ENCODE data around the gene RALGAPA2. TPM values are rescaled to one million over a fixed set of nuclear protein-coding genes. Genes with fewer than 3 reads are reported as not detected.

The RALGAPA2 gene
- total RNA-seq, 1 donor from 2014 or later: 15.2 TPM

DNA sequence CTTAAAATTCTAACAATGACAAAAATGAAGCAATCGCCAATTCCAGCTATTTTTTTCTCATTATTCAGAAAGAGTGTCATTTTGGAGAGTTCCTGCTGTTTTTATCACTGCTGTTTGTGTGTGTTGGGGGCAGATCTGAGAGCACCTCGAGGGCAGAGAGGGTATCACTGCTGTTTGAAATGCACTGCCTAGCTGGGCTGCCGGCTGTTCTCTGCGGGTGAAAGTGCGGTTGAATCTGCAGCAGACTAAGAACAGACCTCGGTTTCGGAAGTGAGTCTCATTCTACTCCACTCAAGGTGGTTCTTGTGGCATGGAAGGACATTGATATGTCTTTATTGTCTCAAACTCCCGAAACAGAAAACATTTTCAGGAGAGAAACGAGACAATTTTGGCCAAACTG lies 326.3 kb downstream of the RALGAPA2 start:
- no peak overlapping the region for H3K27ac Mint-ChIP-seq (ENCODE audit: unreplicated experiment)
- no peak overlapping the region for H3K4me3 Mint-ChIP-seq (ENCODE audit: unreplicated experiment)
- peaks cover 17% of the 10 kb centered on the region for H3K27me3 Mint-ChIP-seq (ENCODE audit: unreplicated experiment)
- DNase-seq (ENCODE audit: extremely low spot score, unreplicated experiment): no peak
- H3K4me1 Mint-ChIP-seq (ENCODE audit: unreplicated experiment): no peaks in the 10 kb centered on the region
- no peaks in the 10 kb centered on the region for H3K36me3 Mint-ChIP-seq (ENCODE audit: unreplicated experiment)
- TF ChIP-seq, protein P1, sequence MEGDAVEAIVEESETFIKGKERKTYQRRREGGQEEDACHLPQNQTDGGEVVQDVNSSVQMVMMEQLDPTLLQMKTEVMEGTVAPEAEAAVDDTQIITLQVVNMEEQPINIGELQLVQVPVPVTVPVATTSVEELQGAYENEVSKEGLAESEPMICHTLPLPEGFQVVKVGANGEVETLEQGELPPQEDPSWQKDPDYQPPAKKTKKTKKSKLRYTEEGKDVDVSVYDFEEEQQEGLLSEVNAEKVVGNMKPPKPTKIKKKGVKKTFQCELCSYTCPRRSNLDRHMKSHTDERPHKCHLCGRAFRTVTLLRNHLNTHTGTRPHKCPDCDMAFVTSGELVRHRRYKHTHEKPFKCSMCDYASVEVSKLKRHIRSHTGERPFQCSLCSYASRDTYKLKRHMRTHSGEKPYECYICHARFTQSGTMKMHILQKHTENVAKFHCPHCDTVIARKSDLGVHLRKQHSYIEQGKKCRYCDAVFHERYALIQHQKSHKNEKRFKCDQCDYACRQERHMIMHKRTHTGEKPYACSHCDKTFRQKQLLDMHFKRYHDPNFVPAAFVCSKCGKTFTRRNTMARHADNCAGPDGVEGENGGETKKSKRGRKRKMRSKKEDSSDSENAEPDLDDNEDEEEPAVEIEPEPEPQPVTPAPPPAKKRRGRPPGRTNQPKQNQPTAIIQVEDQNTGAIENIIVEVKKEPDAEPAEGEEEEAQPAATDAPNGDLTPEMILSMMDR (IDR thresholded peaks at IDR 0.05): no peak
- H3K9me3 Mint-ChIP-seq (ENCODE audit: unreplicated experiment): no peaks in the 10 kb centered on the region

DNA sequence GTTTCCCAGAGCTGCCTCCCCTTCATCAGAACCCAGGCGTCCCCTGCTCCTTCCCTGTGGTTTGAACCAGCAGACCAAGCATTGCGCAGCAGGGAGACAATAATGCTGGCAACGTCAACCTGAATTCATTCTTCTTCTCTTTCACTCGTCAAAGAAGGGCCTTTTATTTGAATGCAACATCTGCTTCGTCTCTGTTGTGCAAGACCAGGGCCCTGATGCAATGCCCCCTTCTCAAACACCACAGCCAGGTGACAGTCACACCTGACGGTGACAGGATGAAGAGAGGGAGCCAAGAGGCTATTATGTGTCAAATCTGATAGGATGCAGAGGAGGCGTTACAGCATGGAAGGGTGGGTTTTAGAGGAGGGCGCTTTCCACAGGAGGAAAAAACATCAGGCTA lies 336.6 kb downstream of the RALGAPA2 start:
- no peak for DNase-seq (ENCODE audit: extremely low spot score, unreplicated experiment)
- Mint-ChIP-seq H3K27ac (ENCODE audit: unreplicated experiment) (no peak overlapping the region), H3K36me3 (ENCODE audit: unreplicated experiment) (no peaks in the 10 kb centered on the region), H3K27me3 (ENCODE audit: unreplicated experiment) (peaks cover 54% of the 10 kb centered on the region), H3K4me3 (ENCODE audit: unreplicated experiment) (no peak overlapping the region), H3K9me3 (ENCODE audit: unreplicated experiment) (peaks cover 11% of the 10 kb centered on the region), H3K4me1 (ENCODE audit: unreplicated experiment) (no peaks in the 10 kb centered on the region)
- TF ChIP-seq, protein P1 (IDR thresholded peaks at IDR 0.05): no peak

DNA sequence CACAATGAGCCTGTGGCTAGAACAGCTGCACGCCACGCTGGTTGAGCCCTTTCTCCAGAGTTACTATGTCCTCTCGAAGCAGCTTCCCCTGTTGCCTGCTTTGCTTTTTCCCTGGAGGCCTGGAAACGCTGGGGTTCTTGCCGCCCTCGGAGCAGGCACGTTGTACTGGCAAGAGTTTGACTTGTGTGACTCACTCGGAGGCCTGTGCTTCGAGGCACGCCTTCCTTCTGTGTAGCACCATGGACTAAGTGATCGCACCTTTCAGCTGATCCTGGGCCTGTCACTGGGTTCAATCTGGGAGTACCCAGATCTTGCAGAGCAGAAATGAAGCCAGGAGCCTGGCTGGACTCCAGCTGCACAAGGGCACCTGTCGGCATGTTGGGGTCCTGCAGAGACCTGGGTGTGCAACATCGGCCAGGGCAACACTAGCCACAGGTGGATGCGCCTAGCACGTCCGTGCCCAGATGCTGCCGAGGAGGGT lies 339.3 kb downstream of the RALGAPA2 start:
- TF ChIP-seq, protein P1 (IDR thresholded peaks at IDR 0.05): no peak
- H3K27ac Mint-ChIP-seq (ENCODE audit: unreplicated experiment): no peak overlapping the region
- H3K36me3 Mint-ChIP-seq (ENCODE audit: unreplicated experiment): no peaks in the 10 kb centered on the region
- peaks cover 4% of the 10 kb centered on the region for H3K4me1 Mint-ChIP-seq (ENCODE audit: unreplicated experiment)
- no peak for DNase-seq (ENCODE audit: extremely low spot score, unreplicated experiment)
- peaks cover 64% of the 10 kb centered on the region for H3K27me3 Mint-ChIP-seq (ENCODE audit: unreplicated experiment)
- H3K9me3 Mint-ChIP-seq (ENCODE audit: unreplicated experiment): no peaks in the 10 kb centered on the region
- H3K4me3 Mint-ChIP-seq (ENCODE audit: unreplicated experiment): no peak overlapping the region

DNA sequence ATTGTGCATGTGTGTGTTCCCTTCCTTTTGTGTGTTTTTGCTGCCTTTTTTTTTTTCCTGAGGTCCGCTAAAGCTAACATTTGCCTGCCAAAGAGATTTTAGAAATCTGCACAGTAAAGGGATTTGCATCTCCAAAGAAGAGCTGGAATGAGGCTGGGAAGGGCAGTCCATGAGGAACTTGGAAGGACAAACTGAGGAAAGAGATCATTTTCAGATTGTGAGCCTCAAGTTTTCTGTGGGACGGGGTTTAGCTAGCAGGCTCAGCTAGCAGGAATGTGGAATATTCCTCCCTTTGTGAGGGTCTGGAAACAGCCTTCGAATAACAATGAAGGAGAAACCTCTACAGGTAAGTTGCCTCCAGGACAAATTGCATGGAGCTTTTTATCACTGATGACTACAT lies 340.8 kb downstream of the RALGAPA2 start:
- no peak for DNase-seq (ENCODE audit: extremely low spot score, unreplicated experiment)
- Mint-ChIP-seq H3K4me1 (ENCODE audit: unreplicated experiment) (peaks cover 7% of the 10 kb centered on the region), H3K4me3 (ENCODE audit: unreplicated experiment) (no peak overlapping the region), H3K27me3 (ENCODE audit: unreplicated experiment) (peaks cover 72% of the 10 kb centered on the region), H3K9me3 (ENCODE audit: unreplicated experiment) (no peaks in the 10 kb centered on the region), H3K36me3 (ENCODE audit: unreplicated experiment) (no peaks in the 10 kb centered on the region), H3K27ac (ENCODE audit: unreplicated experiment) (no peak overlapping the region)
- TF ChIP-seq, protein P1 (IDR thresholded peaks at IDR 0.05): no peak

DNA sequence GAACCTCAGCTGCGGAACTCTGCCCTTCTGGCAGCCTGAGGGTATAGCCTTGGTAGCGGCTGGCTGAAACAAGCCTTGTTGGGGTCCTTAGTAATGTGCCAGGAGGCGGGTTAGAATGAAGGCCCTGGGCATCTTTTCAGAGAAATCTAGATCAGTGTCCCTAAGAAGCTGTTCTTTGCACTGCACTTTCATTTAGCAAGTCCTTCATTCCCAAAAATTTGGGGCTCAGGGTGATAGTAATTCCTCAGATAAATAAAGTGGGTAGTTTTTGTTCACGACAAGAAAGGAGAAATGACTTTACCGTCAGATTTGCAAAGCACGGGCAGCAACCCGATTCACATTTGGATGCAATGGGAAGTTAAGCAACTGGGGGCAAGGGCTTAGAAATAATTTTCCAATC lies 341.4 kb downstream of the RALGAPA2 start:
- H3K4me3 Mint-ChIP-seq (ENCODE audit: unreplicated experiment): no peak overlapping the region
- peaks cover 73% of the 10 kb centered on the region for H3K27me3 Mint-ChIP-seq (ENCODE audit: unreplicated experiment)
- DNase-seq (ENCODE audit: extremely low spot score, unreplicated experiment): no peak
- no peaks in the 10 kb centered on the region for H3K9me3 Mint-ChIP-seq (ENCODE audit: unreplicated experiment)
- no peaks in the 10 kb centered on the region for H3K36me3 Mint-ChIP-seq (ENCODE audit: unreplicated experiment)
- H3K4me1 Mint-ChIP-seq (ENCODE audit: unreplicated experiment): peaks cover 7% of the 10 kb centered on the region
- TF ChIP-seq, protein P1 (IDR thresholded peaks at IDR 0.05): no peak
- H3K27ac Mint-ChIP-seq (ENCODE audit: unreplicated experiment): no peak overlapping the region

All from osteocyte (in vitro differentiated cells).